HUES6 (cell line): ENCODE measurements around the gene ZSCAN21.

Experiments
- H3K27ac ChIP-seq: 2 replicates; pipeline ENCODE4 v1.7.0; 2013; ENCODE audit warnings: low read depth, mild to moderate bottlenecking, low read length, inconsistent platforms
- H3K27me3 ChIP-seq: 2 replicates; pipeline ENCODE4 v1.6.1; 2013; ENCODE audit warnings: low read length; ENCODE audit not compliant: control insufficient read depth, insufficient read depth
- H3K36me3 ChIP-seq: 2 replicates; pipeline ENCODE4 v1.6.1; 2013; ENCODE audit warnings: low read length; ENCODE audit not compliant: control insufficient read depth, insufficient read depth
- H3K4me1 ChIP-seq: 2 replicates; pipeline ENCODE4 v1.6.1; 2013; ENCODE audit warnings: low read length; ENCODE audit not compliant: control insufficient read depth, insufficient read depth
- H3K4me3 ChIP-seq: 2 replicates; pipeline ENCODE4 v1.5.1; 2013; ENCODE audit warnings: low read depth, low read length
- H3K9ac ChIP-seq: one replicate; pipeline ENCODE4 v1.6.1; 2013; ENCODE audit warnings: mild to moderate bottlenecking, low read length
- H3K9me3 ChIP-seq: 2 replicates; pipeline ENCODE4 v1.6.1; 2013; ENCODE audit warnings: low read depth, low read length; ENCODE audit not compliant: control insufficient read depth, insufficient read depth

The ZSCAN21 gene

GRCh38 chr7:100029596-100029995, 20.0 kb upstream of the ZSCAN21 start:
- H3K4me3 ChIP-seq: no peak overlapping the region
- no peak overlapping the region for H3K9ac ChIP-seq
- no peak overlapping the region for H3K27ac ChIP-seq
- no peaks in the 10 kb centered on the region for H3K4me1 ChIP-seq
- H3K36me3 ChIP-seq: peaks cover 81% of the 10 kb centered on the region
- H3K27me3 ChIP-seq: no peaks in the 10 kb centered on the region
- H3K9me3 ChIP-seq: no peaks in the 10 kb centered on the region

DNA sequence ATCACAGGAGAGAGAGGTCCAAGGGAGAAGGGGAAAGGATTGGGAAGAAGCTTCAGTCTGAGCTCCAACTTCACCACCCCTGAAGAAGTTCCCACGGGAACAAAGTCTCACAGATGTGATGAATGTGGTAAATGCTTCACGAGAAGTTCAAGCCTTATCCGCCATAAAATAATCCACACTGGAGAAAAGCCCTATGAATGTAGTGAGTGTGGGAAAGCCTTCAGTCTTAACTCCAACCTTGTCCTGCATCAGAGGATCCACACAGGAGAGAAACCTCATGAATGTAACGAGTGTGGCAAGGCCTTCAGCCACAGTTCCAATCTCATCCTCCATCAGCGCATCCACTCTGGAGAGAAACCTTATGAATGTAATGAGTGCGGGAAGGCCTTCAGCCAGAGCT, 16.0 kb upstream of the ZSCAN21 start:
- H3K36me3 ChIP-seq: peaks cover 77% of the 10 kb centered on the region
- no peak overlapping the region for H3K4me3 ChIP-seq
- no peaks in the 10 kb centered on the region for H3K9me3 ChIP-seq
- H3K27ac ChIP-seq: no peak overlapping the region
- no peaks in the 10 kb centered on the region for H3K27me3 ChIP-seq
- H3K4me1 ChIP-seq: no peaks in the 10 kb centered on the region
- H3K9ac ChIP-seq: no peak overlapping the region

DNA sequence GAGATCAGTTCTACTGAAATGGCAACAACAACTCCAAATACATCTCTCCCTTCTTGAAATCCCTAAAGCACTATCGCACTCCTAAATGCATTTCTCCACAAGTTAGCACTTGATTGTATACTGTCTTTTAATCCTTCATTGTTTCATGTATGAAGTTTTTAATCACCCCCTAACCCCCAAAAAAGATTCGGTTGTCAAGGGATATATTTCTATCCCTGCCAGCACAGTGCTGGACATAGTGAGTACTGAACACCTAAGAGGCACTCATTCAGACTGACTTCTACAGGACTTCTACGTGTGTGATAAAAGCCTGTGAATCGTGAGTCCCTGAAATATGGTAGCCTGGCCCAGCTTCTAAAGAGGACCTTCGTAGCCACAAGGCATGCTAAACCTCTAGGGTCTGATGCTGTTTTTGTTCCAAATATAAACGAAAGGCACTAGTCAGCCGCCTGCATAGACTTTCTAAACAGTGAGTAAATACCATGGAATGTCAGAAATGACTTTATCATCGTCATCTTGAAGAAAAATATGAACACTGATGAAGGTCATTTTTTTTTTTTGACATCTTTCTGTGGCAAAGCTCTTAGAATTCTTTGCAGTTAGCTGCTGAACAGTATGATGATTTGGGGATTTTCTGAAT, 14.6 kb upstream of the ZSCAN21 start:
- H3K36me3 ChIP-seq: peaks cover 68% of the 10 kb centered on the region

DNA sequence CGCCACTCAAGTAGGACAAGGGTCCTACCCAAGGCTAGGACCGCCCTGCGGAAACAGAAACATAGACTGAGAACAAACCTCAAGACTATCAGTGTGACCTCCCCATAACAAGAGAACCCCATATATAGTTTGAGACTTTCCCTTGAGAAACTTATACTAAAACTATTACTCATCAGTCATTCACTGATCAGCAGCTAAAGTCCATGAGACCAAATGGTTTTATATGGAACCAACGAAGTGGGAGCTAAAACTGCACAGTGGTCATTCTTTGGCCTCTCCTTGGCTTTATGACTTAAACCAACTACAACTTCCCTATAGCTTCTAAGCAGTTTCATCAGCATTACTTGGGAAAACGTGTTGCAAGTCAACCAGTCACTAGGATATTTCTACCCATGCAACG, 13.7 kb upstream of the ZSCAN21 start:
- Histone ChIP-seq H3K27me3 (no peaks in the 10 kb centered on the region), H3K9me3 (no peaks in the 10 kb centered on the region), H3K36me3 (peaks cover 59% of the 10 kb centered on the region), H3K27ac (no peak overlapping the region), H3K9ac (no peak overlapping the region), H3K4me3 (no peak overlapping the region), H3K4me1 (no peaks in the 10 kb centered on the region)

More for the DNA sequence above, 14.6 kb upstream of the ZSCAN21 start:
- Histone ChIP-seq H3K27ac (no peak overlapping the region), H3K9me3 (no peaks in the 10 kb centered on the region), H3K9ac (no peak overlapping the region), H3K4me1 (no peaks in the 10 kb centered on the region), H3K4me3 (no peak overlapping the region), H3K27me3 (no peaks in the 10 kb centered on the region)

- no peaks in the 10 kb centered on the region for H3K4me1 ChIP-seq
- no peak overlapping the region for H3K9ac ChIP-seq
- 0 out of 2 replicates have a peak, but pooled peaks cover 2% of the 10 kb centered on the region for H3K9me3 ChIP-seq
- peaks cover 40% of the 10 kb centered on the region for H3K36me3 ChIP-seq
- no peak overlapping the region for H3K4me3 ChIP-seq
- no peaks in the 10 kb centered on the region for H3K27me3 ChIP-seq
- no peak overlapping the region for H3K27ac ChIP-seq
Observed at GRCh38 chr7:100038326-100038725, 11.2 kb upstream of the ZSCAN21 start.

DNA sequence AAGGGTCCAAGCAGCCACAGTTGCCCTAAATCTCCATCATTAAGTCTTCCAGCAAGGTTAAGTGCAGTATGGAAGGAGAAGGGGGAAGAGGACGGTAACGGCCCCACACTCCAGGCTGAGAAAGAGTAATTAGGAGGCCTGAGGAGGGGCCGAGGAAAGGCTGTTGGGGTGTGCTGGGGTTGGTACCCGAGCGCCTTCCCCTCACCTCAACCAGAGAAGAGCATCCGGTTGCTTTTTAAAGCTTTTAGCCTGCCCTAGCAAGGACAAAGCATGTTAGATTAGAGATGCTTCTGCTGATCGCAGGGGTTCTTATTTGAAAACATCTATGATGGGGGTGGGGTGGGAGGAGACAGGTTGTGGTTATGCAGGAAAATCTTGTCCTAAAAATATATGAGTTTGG, 9.0 kb upstream of the ZSCAN21 start:
- Histone ChIP-seq H3K4me1 (no peaks in the 10 kb centered on the region), H3K9me3 (0 out of 2 replicates have a peak, but pooled peaks cover 2% of the 10 kb centered on the region), H3K27me3 (no peaks in the 10 kb centered on the region), H3K27ac (no peak overlapping the region), H3K36me3 (peaks cover 18% of the 10 kb centered on the region), H3K9ac (no peak overlapping the region), H3K4me3 (no peak overlapping the region)

GRCh38 chr7:100044718-100045117, 4.9 kb upstream of the ZSCAN21 start:
- H3K9ac ChIP-seq: no peak overlapping the region
- peaks cover 3% of the 10 kb centered on the region; the same call in 1 of the 2 replicates for H3K4me1 ChIP-seq
- H3K4me3 ChIP-seq: no peak overlapping the region
- H3K36me3 ChIP-seq: no peaks in the 10 kb centered on the region
- 0 out of 2 replicates have a peak, but pooled peaks cover 2% of the 10 kb centered on the region for H3K9me3 ChIP-seq
- no peak overlapping the region for H3K27ac ChIP-seq
- no peaks in the 10 kb centered on the region for H3K27me3 ChIP-seq

DNA sequence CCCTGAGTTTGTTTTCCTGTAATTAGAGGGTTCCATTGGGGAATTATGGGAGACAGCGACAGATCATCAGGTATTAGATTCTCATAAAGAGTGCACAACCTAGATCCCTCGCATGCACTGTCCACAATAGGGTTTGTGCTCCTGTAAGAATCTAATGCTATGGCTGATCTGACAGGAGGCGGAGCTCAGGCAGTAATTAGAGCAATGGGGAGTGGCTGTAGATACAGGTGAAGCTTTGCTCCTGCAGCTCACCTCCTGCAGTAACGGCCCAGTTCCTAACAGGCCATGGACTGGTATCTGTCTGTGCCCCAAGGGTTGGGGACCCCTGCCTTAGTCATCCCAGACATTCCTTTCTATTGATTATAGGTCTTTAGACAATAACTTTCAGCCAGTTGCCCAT, 894 bp upstream of the ZSCAN21 start:
- no peaks in the 10 kb centered on the region for H3K9me3 ChIP-seq
- no peak overlapping the region for H3K9ac ChIP-seq
- no peak overlapping the region for H3K4me3 ChIP-seq
- no peak overlapping the region for H3K27ac ChIP-seq
- H3K27me3 ChIP-seq: no peaks in the 10 kb centered on the region
- peaks cover 8% of the 10 kb centered on the region; the same call in 1 of the 2 replicates for H3K4me1 ChIP-seq
- peaks cover 9% of the 10 kb centered on the region for H3K36me3 ChIP-seq

GRCh38 chr7:100051611-100052010, 2.0 kb downstream of the ZSCAN21 start:
- no peak overlapping the region for H3K9ac ChIP-seq

GRCh38 chr7:100053215-100053614, 3.6 kb downstream of the ZSCAN21 start:
- H3K36me3 ChIP-seq: peaks cover 31% of the 10 kb centered on the region
- peaks cover 8% of the 10 kb centered on the region; the same call in 1 of the 2 replicates for H3K4me1 ChIP-seq
- H3K27ac ChIP-seq: no peak overlapping the region
- no peak overlapping the region for H3K4me3 ChIP-seq
- H3K9ac ChIP-seq: no peak overlapping the region
- no peaks in the 10 kb centered on the region for H3K9me3 ChIP-seq
- H3K27me3 ChIP-seq: no peaks in the 10 kb centered on the region

More at GRCh38 chr7:100051611-100052010, 2.0 kb downstream of the ZSCAN21 start:
- Histone ChIP-seq H3K27me3 (no peaks in the 10 kb centered on the region), H3K9me3 (no peaks in the 10 kb centered on the region), H3K27ac (no peak overlapping the region), H3K4me3 (no peak overlapping the region), H3K4me1 (peaks cover 8% of the 10 kb centered on the region; the same call in 1 of the 2 replicates), H3K36me3 (peaks cover 15% of the 10 kb centered on the region)

DNA sequence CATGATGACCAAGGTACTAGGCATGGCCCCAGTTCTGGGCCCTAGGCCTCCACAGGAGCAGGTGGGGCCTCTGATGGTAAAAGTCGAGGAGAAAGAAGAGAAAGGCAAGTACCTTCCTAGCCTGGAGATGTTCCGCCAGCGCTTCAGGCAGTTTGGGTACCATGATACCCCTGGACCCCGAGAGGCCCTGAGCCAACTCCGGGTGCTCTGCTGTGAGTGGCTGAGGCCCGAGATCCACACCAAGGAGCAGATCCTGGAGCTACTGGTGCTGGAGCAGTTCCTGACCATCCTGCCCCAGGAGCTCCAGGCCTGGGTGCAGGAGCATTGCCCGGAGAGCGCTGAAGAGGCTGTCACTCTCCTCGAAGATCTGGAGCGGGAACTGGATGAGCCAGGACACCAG, 7.4 kb downstream of the ZSCAN21 start:
- Histone ChIP-seq H3K9me3 (no peaks in the 10 kb centered on the region), H3K4me1 (no peaks in the 10 kb centered on the region), H3K4me3 (no peak overlapping the region), H3K27ac (no peak overlapping the region), H3K27me3 (no peaks in the 10 kb centered on the region), H3K9ac (no peak overlapping the region), H3K36me3 (peaks cover 64% of the 10 kb centered on the region)
